IMR-90 (cell line): ENCODE results near the gene BARX1. TPM values are rescaled to one million over a fixed set of nuclear protein-coding genes. Genes with fewer than 3 reads are reported as not detected.

Source experiments
- ATAC-seq: fragments of 200-7000 bp; cut with Tn5 transposase; 2 replicates; pipeline ENCODE4 v1.9.1; 2020; ENCODE audit warnings: low read depth, mild to moderate bottlenecking, moderate library complexity
- BruUV-seq: library from RNA; stranded (reverse); fragments of 400-500 nt; replicated peaks from 2 replicates; lab custom pipeline; 2021; lab: Mats Ljungman, UMichigan
- CTCF ChIA-PET: fragments of 300-600 bp; formaldehyde crosslinking; extraction: SDS; loops from one replicate; lab custom pipeline; 2021; ENCODE audit warnings: antibody characterized with exemption; lab: Yijun Ruan, JAX
- POLR2A ChIA-PET: fragments of 300-600 bp; sonication (Branson Sonifier 250); formaldehyde crosslinking; loops from one replicate; lab custom pipeline; 2022; ENCODE audit warnings: antibody characterized with exemption; ENCODE audit not compliant: unreplicated experiment; lab: Charles Lee
- DNase-seq: peaks from one replicate; pipeline ENCODE4 v3.0.0; 2013
- H2AFZ ChIP-seq: replicated peaks from 2 replicates; pipeline ENCODE3; 2013; ENCODE audit warnings: low read length, mild to moderate bottlenecking; ENCODE audit not compliant: poor library complexity
- H2AK5ac ChIP-seq: 2 replicates; pipeline ENCODE4 v1.6.1; 2013; ENCODE audit warnings: low read depth, low read length, inconsistent platforms
- H2AK9ac ChIP-seq: replicated peaks from 2 replicates; pipeline ENCODE3; 2013; ENCODE audit warnings: mild to moderate bottlenecking, low read depth, low read length, moderate library complexity; ENCODE audit not compliant: poor library complexity
- H2BK120ac ChIP-seq: 2 replicates; pipeline ENCODE4 v1.6.1; 2013; ENCODE audit warnings: low read depth, low read length, inconsistent platforms
- H2BK15ac ChIP-seq: 3 replicates; pipeline ENCODE4 v1.6.1; 2013; ENCODE audit warnings: low read depth, low read length, inconsistent platforms
- H2BK20ac ChIP-seq: 2 replicates; pipeline ENCODE4 v1.6.1; 2013; ENCODE audit warnings: low read depth, mild to moderate bottlenecking, inconsistent platforms, low read length, moderate library complexity
- H2BK5ac ChIP-seq: 2 replicates; pipeline ENCODE4 v1.6.1; 2013; ENCODE audit warnings: mild to moderate bottlenecking, low read depth, low read length, inconsistent platforms; ENCODE audit not compliant: poor library complexity, severe bottlenecking
- H3K14ac ChIP-seq: replicated peaks from 2 replicates; pipeline ENCODE4 v1.6.1; 2013; ENCODE audit warnings: low read depth, low read length, inconsistent platforms
- H3K18ac ChIP-seq: 2 replicates; pipeline ENCODE4 v1.6.1; 2013; ENCODE audit warnings: low read depth, low read length, control low read depth
- H3K23ac ChIP-seq: 2 replicates; pipeline ENCODE4 v1.6.1; 2013; ENCODE audit warnings: low read depth, low read length, inconsistent platforms
- H3K27ac ChIP-seq: 2 replicates; pipeline ENCODE4 v1.5.1; 2013; ENCODE audit warnings: mild to moderate bottlenecking, control low read depth, low read length; ENCODE audit not compliant: insufficient read depth
- H3K27me3 ChIP-seq: 2 replicates; pipeline ENCODE4 v1.6.1; 2013; ENCODE audit warnings: low read length; ENCODE audit not compliant: control insufficient read depth, insufficient read depth
- H3K36me3 ChIP-seq: 2 replicates; pipeline ENCODE4 v1.6.1; 2013; ENCODE audit warnings: low read length, mixed read lengths; ENCODE audit not compliant: control insufficient read depth, insufficient read depth
- H3K4ac ChIP-seq: 2 replicates; pipeline ENCODE4 v1.6.1; 2013; ENCODE audit warnings: low read depth, low read length, inconsistent platforms
- H3K4me1 ChIP-seq: 2 replicates; pipeline ENCODE4 v1.6.1; 2013; ENCODE audit warnings: low read length, mixed read lengths; ENCODE audit not compliant: control insufficient read depth, insufficient read depth
- H3K4me2 ChIP-seq: 2 replicates; pipeline ENCODE4 v1.6.1; 2013; ENCODE audit warnings: low read depth, mild to moderate bottlenecking, control low read depth, low read length, moderate library complexity
- H3K4me3 ChIP-seq: 2 replicates; pipeline ENCODE4 v1.5.1; 2013; ENCODE audit warnings: low read depth, mild to moderate bottlenecking, control low read depth, low read length, moderate library complexity; ENCODE audit not compliant: insufficient read depth
- H3K56ac ChIP-seq: 2 replicates; pipeline ENCODE4 v1.6.1; 2013; ENCODE audit warnings: low read length, inconsistent platforms; ENCODE audit not compliant: insufficient read depth; ENCODE audit errors: extremely low read depth
- H3K79me1 ChIP-seq, 2 experiments: 2 replicates each; pipeline ENCODE4 v1.6.1; 2013; ENCODE audit warnings: low read length in 2 of 2, inconsistent platforms in 1 of 2, low read depth in 1 of 2
- H3K9ac ChIP-seq: 2 replicates; pipeline ENCODE4 v1.6.1; 2013; ENCODE audit warnings: low read depth, low read length, control low read depth
- H3K9me1 ChIP-seq: 2 replicates; pipeline ENCODE4 v1.6.1; 2013; ENCODE audit warnings: low read length, inconsistent platforms; ENCODE audit not compliant: insufficient read depth
- H3K9me3 ChIP-seq: 2 replicates; pipeline ENCODE4 v1.6.1; 2013; ENCODE audit warnings: low read length; ENCODE audit not compliant: control insufficient read depth, insufficient read depth
- H4K20me1 ChIP-seq: 2 replicates; pipeline ENCODE4 v1.6.1; 2013; ENCODE audit warnings: low read length, inconsistent platforms; ENCODE audit not compliant: insufficient read depth
- H4K5ac ChIP-seq: 2 replicates; pipeline ENCODE4 v1.6.1; 2013; ENCODE audit warnings: mild to moderate bottlenecking, low read depth, low read length, control low read depth
- H4K8ac ChIP-seq, 2 experiments: 2 replicates each; pipeline ENCODE4 v1.6.1; 2013; ENCODE audit warnings: low read depth in 2 of 2, low read length in 2 of 2, control low read depth in 1 of 2, inconsistent platforms in 1 of 2
- H4K91ac ChIP-seq: 2 replicates; pipeline ENCODE4 v1.6.1; 2013; ENCODE audit warnings: low read depth, low read length, inconsistent platforms; ENCODE audit not compliant: insufficient read depth
- FOS ChIP-seq: fragments of 150-350 bp; IDR thresholded peaks from 2 replicates; pipeline ENCODE4 v1.6.1; 2016; ENCODE audit warnings: low read depth, low read length
- MAFK ChIP-seq: IDR thresholded peaks from 2 replicates; pipeline ENCODE4 v1.6.1; 2012; ENCODE audit warnings: low read depth, low read length, improper control_type of control experiment
- NFE2L2 ChIP-seq: fragments of 150-350 bp; IDR thresholded peaks from 2 replicates; pipeline ENCODE4 v1.6.1; 2016; ENCODE audit warnings: low read depth, mild to moderate bottlenecking, low read length
- RAD21 ChIP-seq: IDR thresholded peaks from 2 replicates; pipeline ENCODE4 v1.6.1; 2012; ENCODE audit warnings: low read length, improper control_type of control experiment
- RCOR1 ChIP-seq: IDR thresholded peaks from 2 replicates; pipeline ENCODE4 v1.6.1; 2012; ENCODE audit warnings: mild to moderate bottlenecking, low read length, improper control_type of control experiment; ENCODE audit not compliant: insufficient replicate concordance
- WGBS, 2 experiments: methylation state at CpG; one replicate each; pipeline versions ENCODE4 v1.1.5 to v1.1.7; 2013; ENCODE audit warnings: missing lambda C conversion rate in 2 of 2; ENCODE audit not compliant: insufficient read length in 1 of 2; ENCODE audit errors: extremely low coverage in 2 of 2; 5-methylcytosine and 5-hydroxymethylcytosine counted together
- dilution Hi-C: fragments of 300-500 bp; cut with HindIII; formaldehyde crosslinking; loops from one replicate; pipeline ENCODE4 v1.14.3; 2018; ENCODE audit warnings: low sequenced_read_pairs; ENCODE audit not compliant: unreplicated experiment
- in situ Hi-C: fragments of 300-500 bp; cut with MboI; formaldehyde crosslinking; loops from 3 replicates; pipeline ENCODE4 v1.14.3; 2019; ENCODE audit warnings: low sequenced_read_pairs, inconsistent platforms, mixed read lengths
- intact Hi-C: fragments of 100-400 bp; cut with micrococcal nuclease; formaldehyde crosslinking; loops from 2 replicates; pipeline ENCODE4 v1.10.0; 2022
- polyA plus RNA-seq, 3 experiments: library from polyadenylated mRNA; depleted of rRNA; stranded (reverse); fragments of >200 nt; gene quantifications; 2 replicates each; pipeline ENCODE4 v1.2.3, GENCODE V29; 2012; ENCODE audit warnings: low replicate concordance in 1 of 3
- total RNA-seq: library from RNA; depleted of rRNA; stranded (reverse); fragments of >200 nt; gene quantifications from 2 replicates; pipeline ENCODE4 v1.2.3, GENCODE V29; 2012
- TF ChIP-seq, protein P1 (sequence below): conservative IDR thresholded peaks from 2 replicates; pipeline ENCODE4 v1.5.1; 2012; ENCODE audit warnings: mild to moderate bottlenecking, low read depth, low read length, improper control_type of control experiment
- TF ChIP-seq, protein P2 (sequence below): fragments of 150-350 bp; IDR thresholded peaks from 2 replicates; pipeline ENCODE4 v1.6.1; 2016; ENCODE audit warnings: low read depth, mild to moderate bottlenecking, low read length, moderate library complexity, borderline replicate concordance
- TF ChIP-seq, protein P3 (sequence below): fragments of 150-350 bp; IDR thresholded peaks from 2 replicates; pipeline ENCODE4 v1.6.1; 2017; ENCODE audit warnings: mild to moderate bottlenecking, antibody characterized with exemption, low read length, low read depth

Gene BARX1
- total and polyA plus RNA-seq, 2 of the 4 experiments (the other 2 are of a cell fraction): not detected

DNA sequence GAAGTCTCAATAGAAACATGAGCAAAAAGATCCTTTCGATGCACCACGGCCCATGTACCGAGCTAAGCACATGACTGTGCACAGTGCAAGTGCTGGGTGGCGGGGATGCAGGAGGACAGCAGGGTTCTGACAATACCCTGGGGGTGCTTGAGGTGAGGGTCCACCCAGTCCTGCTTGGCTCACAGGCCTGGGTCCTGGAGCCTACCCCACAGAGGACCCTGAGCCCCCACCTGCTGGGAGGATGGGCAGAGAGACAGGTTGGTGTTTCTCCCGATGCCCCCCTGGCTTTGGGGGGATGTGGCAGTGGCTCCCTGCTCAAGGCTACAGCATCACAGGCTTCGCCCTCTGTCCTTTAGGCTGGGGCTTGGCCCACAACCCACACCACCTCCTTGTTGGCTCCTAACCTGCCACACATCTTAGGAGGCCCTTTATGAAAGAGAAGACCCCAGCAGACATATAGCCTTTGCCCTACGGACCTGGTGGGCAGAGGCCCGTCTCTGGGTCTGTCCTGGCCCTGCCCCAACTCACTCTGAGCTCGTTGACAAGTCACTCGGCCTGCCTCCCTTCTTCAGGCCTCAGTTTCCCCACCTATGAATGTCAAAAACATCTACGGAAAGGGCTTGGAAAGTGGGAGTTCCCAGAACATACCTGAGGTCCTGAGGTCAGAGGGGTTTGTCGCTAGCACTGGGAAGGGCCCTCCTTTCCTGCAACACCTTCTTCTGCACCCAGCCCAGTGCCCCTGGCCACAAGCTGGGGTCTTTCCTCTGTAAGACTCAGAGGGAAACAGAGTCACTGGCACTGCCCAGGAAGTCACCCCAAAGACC, 50.3 kb downstream of the BARX1 start:
- Histone ChIP-seq H2BK15ac (no peak overlapping the region), H3K27ac (no peak overlapping the region), H3K18ac (no peak overlapping the region), H3K23ac (no peak overlapping the region), H3K14ac (no peak overlapping the region), H3K36me3 (no peaks in the 10 kb centered on the region), H2BK5ac (no peak overlapping the region), H3K9me3 (no peaks in the 10 kb centered on the region), H2BK120ac (no peak overlapping the region), H4K8ac (no peak overlapping the region), H2AFZ (no peak overlapping the region), H4K5ac (no peak overlapping the region), H3K27me3 (peaks cover 6% of the 10 kb centered on the region; the same call in 1 of the 2 replicates), H3K4me3 (no peak overlapping the region), H4K91ac (no peak overlapping the region), H3K4ac (no peak overlapping the region), H3K9me1 (no peaks in the 10 kb centered on the region), H3K56ac (no peak overlapping the region), H3K4me1 (no peaks in the 10 kb centered on the region), H4K20me1 (no peaks in the 10 kb centered on the region), H2BK20ac (no peak overlapping the region), H2AK9ac (no peak overlapping the region), H2AK5ac (no peak overlapping the region), H3K4me2 (no peak overlapping the region), H3K9ac (no peak overlapping the region), H3K79me1 (no peaks in the 10 kb centered on the region)
- DNase-seq (no peak), ATAC-seq (no peak)
- POLR2A ChIA-PET: no interaction called here
- in situ Hi-C loops: no loop called here
- CTCF ChIA-PET: no interaction called here
- TF ChIP-seq FOS: no peak
- TF ChIP-seq, protein P1, sequence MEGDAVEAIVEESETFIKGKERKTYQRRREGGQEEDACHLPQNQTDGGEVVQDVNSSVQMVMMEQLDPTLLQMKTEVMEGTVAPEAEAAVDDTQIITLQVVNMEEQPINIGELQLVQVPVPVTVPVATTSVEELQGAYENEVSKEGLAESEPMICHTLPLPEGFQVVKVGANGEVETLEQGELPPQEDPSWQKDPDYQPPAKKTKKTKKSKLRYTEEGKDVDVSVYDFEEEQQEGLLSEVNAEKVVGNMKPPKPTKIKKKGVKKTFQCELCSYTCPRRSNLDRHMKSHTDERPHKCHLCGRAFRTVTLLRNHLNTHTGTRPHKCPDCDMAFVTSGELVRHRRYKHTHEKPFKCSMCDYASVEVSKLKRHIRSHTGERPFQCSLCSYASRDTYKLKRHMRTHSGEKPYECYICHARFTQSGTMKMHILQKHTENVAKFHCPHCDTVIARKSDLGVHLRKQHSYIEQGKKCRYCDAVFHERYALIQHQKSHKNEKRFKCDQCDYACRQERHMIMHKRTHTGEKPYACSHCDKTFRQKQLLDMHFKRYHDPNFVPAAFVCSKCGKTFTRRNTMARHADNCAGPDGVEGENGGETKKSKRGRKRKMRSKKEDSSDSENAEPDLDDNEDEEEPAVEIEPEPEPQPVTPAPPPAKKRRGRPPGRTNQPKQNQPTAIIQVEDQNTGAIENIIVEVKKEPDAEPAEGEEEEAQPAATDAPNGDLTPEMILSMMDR: no peak
- TF ChIP-seq RCOR1: no peak
- TF ChIP-seq MAFK: no peak
- TF ChIP-seq, protein P2, sequence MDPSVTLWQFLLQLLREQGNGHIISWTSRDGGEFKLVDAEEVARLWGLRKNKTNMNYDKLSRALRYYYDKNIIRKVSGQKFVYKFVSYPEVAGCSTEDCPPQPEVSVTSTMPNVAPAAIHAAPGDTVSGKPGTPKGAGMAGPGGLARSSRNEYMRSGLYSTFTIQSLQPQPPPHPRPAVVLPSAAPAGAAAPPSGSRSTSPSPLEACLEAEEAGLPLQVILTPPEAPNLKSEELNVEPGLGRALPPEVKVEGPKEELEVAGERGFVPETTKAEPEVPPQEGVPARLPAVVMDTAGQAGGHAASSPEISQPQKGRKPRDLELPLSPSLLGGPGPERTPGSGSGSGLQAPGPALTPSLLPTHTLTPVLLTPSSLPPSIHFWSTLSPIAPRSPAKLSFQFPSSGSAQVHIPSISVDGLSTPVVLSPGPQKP: no peak
- TF ChIP-seq RAD21: no peak
- TF ChIP-seq NFE2L2: no peak
- TF ChIP-seq, protein P3, sequence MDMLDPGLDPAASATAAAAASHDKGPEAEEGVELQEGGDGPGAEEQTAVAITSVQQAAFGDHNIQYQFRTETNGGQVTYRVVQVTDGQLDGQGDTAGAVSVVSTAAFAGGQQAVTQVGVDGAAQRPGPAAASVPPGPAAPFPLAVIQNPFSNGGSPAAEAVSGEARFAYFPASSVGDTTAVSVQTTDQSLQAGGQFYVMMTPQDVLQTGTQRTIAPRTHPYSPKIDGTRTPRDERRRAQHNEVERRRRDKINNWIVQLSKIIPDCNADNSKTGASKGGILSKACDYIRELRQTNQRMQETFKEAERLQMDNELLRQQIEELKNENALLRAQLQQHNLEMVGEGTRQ: no peak
- dilution Hi-C loops: no loop called here
- intact Hi-C loops: no loop called here
- WGBS, 2 experiments: 44% methylated on average over 3 of the region's 12 CpGs; no CpG with 5 or more reads in 1 of the 2 experiments
- BruUV-seq: no TSS peak
